Measurements from ENCODE around the gene ARL2. TPM values are rescaled to one million over a fixed set of nuclear protein-coding genes. Genes with fewer than 3 reads are reported as not detected.

Gene ARL2
- total RNA-seq, 1 experiment from 2014 or later, result 171 TPM

- no peak for TF ChIP-seq ZNF219 (CRISPR knock-in tag; IDR thresholded peaks at IDR 0.05; ENCODE audit: borderline replicate concordance)
- TF ChIP-seq CBFB (CRISPR knock-in tag; IDR thresholded peaks at IDR 0.05; ENCODE audit: low read depth), result no peak
- TF ChIP-seq FOXJ3 (CRISPR knock-in tag; IDR thresholded peaks at IDR 0.05; ENCODE audit: borderline replicate concordance), result no peak
These were observed 49.6 kb downstream of the ARL2 start (continued) for GRCh38 chr11:65063532-65063931.

- peaks cover 25% of the 10 kb centered on the region for H3K4me1 Mint-ChIP-seq
- ATAC-seq (no peak), DNase-seq (ENCODE audit: low spot score) (no peak)
- no peak overlapping the region for H3K27ac Mint-ChIP-seq
- no peaks in the 10 kb centered on the region for H3K9me3 Mint-ChIP-seq
- ChIA-PET CTCF (interaction anchor here (0.7 to 1.8 kb wide), 2 partner anchors 30 to 46 kb away, joined by 4 to 9 read pairs; no protein-coding TSS in a partner anchor), POLR2A (no interaction called here)
- H3K36me3 Mint-ChIP-seq, result no peaks in the 10 kb centered on the region
- no peak overlapping the region for H3K4me3 Mint-ChIP-seq
- H3K27me3 Mint-ChIP-seq (ENCODE audit: low read depth), result no peaks in the 10 kb centered on the region; the same call in 1 of the 2 replicates
- TF ChIP-seq TEAD4 (CRISPR knock-in tag; IDR thresholded peaks at IDR 0.05) (no peak), MLX (CRISPR knock-in tag; IDR thresholded peaks at IDR 0.05) (no peak), FOXK1 (CRISPR knock-in tag; IDR thresholded peaks at IDR 0.05) (no peak), CBFB (CRISPR knock-in tag; IDR thresholded peaks at IDR 0.05; ENCODE audit: low read depth) (no peak), ZNF671 (CRISPR knock-in tag; IDR thresholded peaks at IDR 0.05) (no peak), ZNF281 (CRISPR knock-in tag; IDR thresholded peaks at IDR 0.05) (no peak), ZNF532 (CRISPR knock-in tag; IDR thresholded peaks at IDR 0.05; ENCODE audit: borderline replicate concordance) (no peak), RORB (CRISPR knock-in tag; IDR thresholded peaks at IDR 0.05) (no peak)
These were observed 50.9 kb downstream of the ARL2 start for GRCh38 chr11:65064847-65065240.

DNA sequence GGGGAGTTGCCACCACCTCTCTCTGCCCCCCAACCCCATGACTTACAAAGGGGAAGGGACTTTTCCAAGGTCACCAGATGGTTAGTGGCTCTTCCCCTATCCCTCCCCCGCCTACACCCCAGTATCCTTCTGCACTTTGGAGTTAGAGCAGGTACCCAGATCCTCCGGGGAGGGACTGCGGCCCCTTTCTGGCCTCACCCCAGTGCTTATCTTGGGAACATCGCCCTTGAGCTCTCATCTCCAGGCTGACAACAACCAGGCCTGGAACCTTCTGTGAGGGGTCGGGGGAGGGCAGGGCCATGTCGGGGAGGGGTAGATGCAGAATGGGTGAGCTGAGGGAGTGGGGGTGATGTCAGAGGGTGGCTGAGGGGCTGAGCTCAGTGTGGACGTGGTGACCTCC lies 51.9 kb downstream of the ARL2 start:
- ATAC-seq, result no peak
- TF ChIP-seq RORB (CRISPR knock-in tag; IDR thresholded peaks at IDR 0.05) (no peak), ZNF396 (CRISPR knock-in tag; IDR thresholded peaks at IDR 0.05; ENCODE audit: borderline replicate concordance) (no peak), CREB1 (CRISPR knock-in tag; IDR thresholded peaks at IDR 0.05) (no peak), NR3C1 (CRISPR knock-in tag; conservative IDR thresholded peaks at IDR 0.05; ENCODE audit: low read depth) (no peak), SOX15 (CRISPR knock-in tag; IDR thresholded peaks at IDR 0.05) (no peak), FOXK1 (CRISPR knock-in tag; IDR thresholded peaks at IDR 0.05) (no peak), CREM (CRISPR knock-in tag; IDR thresholded peaks at IDR 0.05) (no peak), TP53 (CRISPR knock-in tag; IDR thresholded peaks at IDR 0.05) (no peak), RELA (CRISPR knock-in tag; IDR thresholded peaks at IDR 0.05; ENCODE audit: borderline replicate concordance) (no peak), ZNF423 (CRISPR knock-in tag; IDR thresholded peaks at IDR 0.05) (no peak), JAZF1 (CRISPR knock-in tag; IDR thresholded peaks at IDR 0.05) (no peak)
- H3K27me3 Mint-ChIP-seq (ENCODE audit: low read depth), result no peaks in the 10 kb centered on the region; the same call in 1 of the 2 replicates
- no peaks in the 10 kb centered on the region for H3K36me3 Mint-ChIP-seq
- ChIA-PET CTCF (interaction anchor here (0.6 to 2.2 kb wide), 11 partner anchors 10 to 219 kb away, joined by 3 to 10 read pairs (median 4); partner anchors contain the start of genes ARL2, FAU, MRPL49 and SAC3D1), POLR2A (interaction anchor here (0.8 to 1.4 kb wide), 4 partner anchors 10 to 116 kb away, joined by 3 to 4 read pairs (median 3); partner anchors contain the start of genes CAPN1, SAC3D1 and VPS51)
- H3K27ac Mint-ChIP-seq, result no peak overlapping the region
- no peak overlapping the region for H3K4me3 Mint-ChIP-seq
- DNase-seq (ENCODE audit: low spot score), result no peak
- H3K9me3 Mint-ChIP-seq, result no peaks in the 10 kb centered on the region
- peaks cover 25% of the 10 kb centered on the region for H3K4me1 Mint-ChIP-seq

Measured in WTC11 (cell line).